Activated naive CD4-positive, alpha-beta T cell treated with anti-CD3 and anti-CD28 coated beads, Interleukin-2, amount 50 U/mL, for 72 hours (primary cell): ENCODE results near the gene CLASP1. TPM values are rescaled to one million over a fixed set of nuclear protein-coding genes. Genes with fewer than 3 reads are reported as not detected.
"Not testable (repeated sequence)": the region's sequence is repeated elsewhere in the genome, so short reads cannot be mapped to it uniquely, and the experiment has no call there.

Experiments used
- ATAC-seq, 2 donors: fragments of 150-1000 bp; cut with Tn5 transposase; 2 replicates each; pipeline ENCODE4 v1.10.0; 2021; ENCODE audit warnings: mild to moderate bottlenecking in 2 of 2, moderate library complexity in 2 of 2
- DNase-seq, 2 donors: peaks; one replicate each; pipeline ENCODE4 v3.0.0; 2021 to 2022; ENCODE audit warnings: low spot score in 2 of 2
- H3K27ac Mint-ChIP-seq, 2 donors: one replicate each; pipeline ENCODE4 v1.8.0; 2022; ENCODE audit warnings: mild to moderate bottlenecking in 2 of 2, mixed read lengths in 2 of 2
- H3K36me3 Mint-ChIP-seq, 2 donors: one replicate each; pipeline ENCODE4 v1.8.0; 2022; ENCODE audit warnings: mixed read lengths in 2 of 2
- H3K9me3 Mint-ChIP-seq, 2 donors: one replicate each; pipeline ENCODE4 v1.8.0; 2022; ENCODE audit warnings: mixed read lengths in 2 of 2
- total RNA-seq, 2 donors: library from RNA; stranded (reverse); gene quantifications; one replicate each; pipeline ENCODE4 v1.2.3, GENCODE V29; 2022

The CLASP1 gene
- total RNA-seq, 2 donors from 2014 or later: 82.3 to 98.6 TPM

- Mint-ChIP-seq H3K9me3 (no peaks in the 10 kb centered on the region), H3K27ac (no peak overlapping the region), H3K36me3 (no peaks in the 10 kb centered on the region)
- ATAC-seq: no peak
- DNase-seq: no peak
Measured at GRCh38 chr2:121577381-121577780, 71.9 kb downstream of the CLASP1 start.

- Mint-ChIP-seq H3K9me3 (no peaks in the 10 kb centered on the region), H3K36me3 (peaks cover 0 to 5% of the 10 kb centered on the region in 2 donors), H3K27ac (no peak overlapping the region)
- ATAC-seq: no peak
- DNase-seq: no peak
Measured at GRCh38 chr2:121576263-121576662, 73.0 kb downstream of the CLASP1 start.

GRCh38 chr2:121575800-121576199 lies 73.5 kb downstream of the CLASP1 start:
- no peak for ATAC-seq

GRCh38 chr2:121570667-121571055 lies 78.6 kb downstream of the CLASP1 start:
- ATAC-seq: no peak
- DNase-seq: no peak
- Mint-ChIP-seq H3K27ac (no peak overlapping the region), H3K9me3 (no peaks in the 10 kb centered on the region), H3K36me3 (peaks cover 0 to 5% of the 10 kb centered on the region in 2 donors)

More at GRCh38 chr2:121575800-121576199, 73.5 kb downstream of the CLASP1 start:
- H3K9me3 Mint-ChIP-seq: no peaks in the 10 kb centered on the region
- H3K27ac Mint-ChIP-seq: no peak overlapping the region
- peaks cover 0 to 5% of the 10 kb centered on the region in 2 donors for H3K36me3 Mint-ChIP-seq
- DNase-seq: no peak

GRCh38 chr2:121570036-121570666 lies 79.1 kb downstream of the CLASP1 start:
- no peak for ATAC-seq
- no peaks in the 10 kb centered on the region for H3K9me3 Mint-ChIP-seq
- peaks cover 0 to 5% of the 10 kb centered on the region in 2 donors for H3K36me3 Mint-ChIP-seq
- no peak overlapping the region for H3K27ac Mint-ChIP-seq
- DNase-seq: no peak

- no peak overlapping the region for H3K27ac Mint-ChIP-seq
- ATAC-seq (peak in 1 of 2 donors; percentile 36), DNase-seq (no peak)
- peaks cover 6% of the 10 kb centered on the region in 2 donors for H3K9me3 Mint-ChIP-seq
- H3K36me3 Mint-ChIP-seq: peaks cover 10 to 25% of the 10 kb centered on the region in 2 donors
Measured at GRCh38 chr2:121567957-121568409, 81.3 kb downstream of the CLASP1 start.

- DNase-seq: no peak
- H3K9me3 Mint-ChIP-seq: peaks cover 6% of the 10 kb centered on the region in 2 donors
- H3K36me3 Mint-ChIP-seq: peaks cover 10 to 28% of the 10 kb centered on the region in 2 donors
- H3K27ac Mint-ChIP-seq: no peak overlapping the region
- no peak for ATAC-seq
Measured at GRCh38 chr2:121567452-121567851, 81.8 kb downstream of the CLASP1 start.

GRCh38 chr2:121565389-121566250 lies 83.6 kb downstream of the CLASP1 start:
- peaks cover 10 to 22% of the 10 kb centered on the region in 2 donors for H3K36me3 Mint-ChIP-seq
- no peak for ATAC-seq
- H3K9me3 Mint-ChIP-seq: peaks cover 6% of the 10 kb centered on the region in 2 donors
- no peak for DNase-seq
- no peak overlapping the region for H3K27ac Mint-ChIP-seq

- Mint-ChIP-seq H3K9me3 (peaks cover 6% of the 10 kb centered on the region in 2 donors), H3K27ac (no peak overlapping the region), H3K36me3 (peaks cover 10 to 22% of the 10 kb centered on the region in 2 donors)
- ATAC-seq (peak in 1 of 2 donors; percentile 49), DNase-seq (no peak)
Measured at GRCh38 chr2:121564905-121565304, 84.4 kb downstream of the CLASP1 start.

GRCh38 chr2:121563754-121564153 lies 85.5 kb downstream of the CLASP1 start:
- not testable (repeated sequence) for ATAC-seq, DNase-seq, H3K27ac Mint-ChIP-seq, H3K9me3 Mint-ChIP-seq
- peaks cover 10 to 22% of the 10 kb centered on the region in 2 donors for H3K36me3 Mint-ChIP-seq

GRCh38 chr2:121562269-121563176 lies 86.7 kb downstream of the CLASP1 start:
- DNase-seq: no peak
- Mint-ChIP-seq H3K36me3 (peaks cover 10 to 22% of the 10 kb centered on the region in 2 donors), H3K9me3 (peaks cover 6% of the 10 kb centered on the region in 2 donors), H3K27ac (no peak overlapping the region)
- ATAC-seq: no peak

GRCh38 chr2:121561617-121562268 lies 87.5 kb downstream of the CLASP1 start:
- Mint-ChIP-seq H3K36me3 (peaks cover 10 to 22% of the 10 kb centered on the region in 2 donors), H3K9me3 (peaks cover 6% of the 10 kb centered on the region in 2 donors), H3K27ac (no peak overlapping the region)
- no peak for DNase-seq
- ATAC-seq: peak in 1 of 2 donors; percentile 90

GRCh38 chr2:121558329-121558728 lies 90.9 kb downstream of the CLASP1 start:
- no peak overlapping the region for H3K27ac Mint-ChIP-seq
- H3K9me3 Mint-ChIP-seq: no peaks in the 10 kb centered on the region
- DNase-seq: no peak
- peaks cover 0 to 6% of the 10 kb centered on the region in 2 donors for H3K36me3 Mint-ChIP-seq
- ATAC-seq: no peak

- ATAC-seq (no peak), DNase-seq (no peak)
- Mint-ChIP-seq H3K36me3 (peaks cover 9 to 12% of the 10 kb centered on the region in 2 donors), H3K9me3 (peaks cover 6% of the 10 kb centered on the region in 2 donors), H3K27ac (no peak overlapping the region)
Measured at GRCh38 chr2:121555008-121555407, 94.3 kb downstream of the CLASP1 start.

- not testable (repeated sequence) for H3K27ac Mint-ChIP-seq
- peaks cover 15 to 30% of the 10 kb centered on the region in 2 donors for H3K36me3 Mint-ChIP-seq
- peaks cover 14% of the 10 kb centered on the region in 2 donors for H3K9me3 Mint-ChIP-seq
Measured at GRCh38 chr2:121552477-121553180, 96.6 kb downstream of the CLASP1 start.

More at GRCh38 chr2:121552477-121553180, 96.6 kb downstream of the CLASP1 start:
- not testable (repeated sequence) for ATAC-seq, DNase-seq
